ENCODE data around the gene MRPS34.

DNA sequence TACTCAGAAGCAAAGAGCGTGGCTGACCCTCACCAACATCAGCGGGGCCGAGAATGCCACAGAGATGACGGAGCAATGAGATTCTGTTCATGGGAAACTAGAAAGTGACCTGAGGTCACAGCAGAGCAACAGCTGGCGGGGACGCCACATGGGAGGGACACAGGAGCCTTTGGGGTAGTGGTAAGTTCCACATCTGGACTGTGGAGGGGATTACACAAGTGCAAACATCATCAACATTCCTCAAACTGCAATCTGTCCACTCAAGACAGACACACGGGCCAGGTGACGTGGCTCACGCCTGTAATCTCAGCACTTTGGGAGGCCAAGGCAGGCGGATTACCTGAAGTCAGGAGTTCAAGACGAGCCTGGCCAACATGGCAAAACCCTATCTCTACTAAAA, 42.5 kb upstream of the MRPS34 start:
- TF ChIP-seq CTCF (optimal IDR thresholded peaks at IDR 0.05 in 1 of 3, IDR thresholded peaks at IDR 0.05 in 1 of 3, conservative IDR thresholded peaks at IDR 0.05 in 1 of 3; ENCODE audit: extremely low read depth in 1 of 3, insufficient read depth in 2 of 3, low read length in 3 of 3), result no peak
- TF ChIP-seq EZH2 (IDR thresholded peaks at IDR 0.05; ENCODE audit: low read length), result no peak

Measured in keratinocyte (primary cell).